ENCODE measurements around the gene PDXP. TPM values are rescaled to one million over a fixed set of nuclear protein-coding genes. Genes with fewer than 3 reads are reported as not detected.

Gene PDXP
- total and polyA plus RNA-seq, 2 of the 13 experiments (the other 11 are each of a cell fraction or from before 2014, with no cell fraction given), result 58.2 to 70.6 TPM

GRCh38 chr22:37697538-37697835 lies 39.0 kb downstream of the PDXP start (continued):
- no peak for TF ChIP-seq PBX2 (CRISPR knock-in tag; IDR thresholded peaks at IDR 0.05)
- no peak for TF ChIP-seq ZNF232 (CRISPR knock-in tag; IDR thresholded peaks at IDR 0.05; ENCODE audit: borderline replicate concordance)
- no peak for TF ChIP-seq NFIB (CRISPR knock-in tag; IDR thresholded peaks at IDR 0.05; ENCODE audit: borderline replicate concordance)
- TF ChIP-seq KDM5A (IDR thresholded peaks at IDR 0.05; ENCODE audit: borderline replicate concordance, low read length), result no peak
- TF ChIP-seq NFKBIZ (CRISPR knock-in tag; IDR thresholded peaks at IDR 0.05), result no peak
- no peak for TF ChIP-seq REPIN1 (CRISPR knock-in tag; IDR thresholded peaks at IDR 0.05; ENCODE audit: borderline replicate concordance, low read depth)

DNA sequence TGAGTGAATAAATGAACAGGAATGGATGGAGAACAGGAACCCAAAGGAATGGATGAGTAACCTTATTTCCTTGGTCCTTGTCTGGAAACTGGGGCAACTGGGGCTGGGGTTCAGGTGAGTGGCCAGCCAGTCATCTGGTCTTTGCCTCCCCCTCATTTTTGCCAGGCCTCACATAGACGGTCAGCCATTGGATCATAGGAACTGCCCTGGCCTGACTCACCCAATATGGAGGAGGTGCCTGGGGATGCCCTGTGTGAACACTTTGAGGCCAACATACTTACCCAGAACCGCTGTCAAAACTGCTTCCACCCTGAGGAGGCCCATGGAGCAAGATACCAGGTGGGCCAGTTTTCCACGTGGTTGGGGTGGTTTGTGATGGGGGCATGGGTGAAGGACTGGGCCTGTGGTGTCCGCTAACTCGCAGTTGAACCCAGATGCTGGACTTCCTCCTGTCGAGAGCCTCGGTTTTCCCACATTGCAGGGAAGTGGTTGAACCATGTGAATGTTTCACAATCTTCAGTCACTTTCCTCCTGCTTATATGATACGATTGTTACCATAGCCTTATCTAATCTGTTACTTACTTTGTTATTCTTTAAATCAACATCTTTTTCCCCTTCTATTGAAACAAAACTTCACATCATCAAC lies 42.7 kb downstream of the PDXP start:
- CTCF ChIA-PET (ENCODE audit: low intra/inter-chr PET ratio, low total read pairs), result no interaction called here
- H3K4me2 ChIP-seq (ENCODE audit: low read depth, low read length), result no peak overlapping the region
- in situ Hi-C loops (cut with HindIII; ENCODE audit: extremely low pct_ligation_motif_present, low pct_unique_long_range_greater_than_20kb) (no loop called here), intact Hi-C loops (cut with micrococcal nuclease; ENCODE audit: unreplicated experiment) (no loop called here)
- 92% methylated on average over 7 of the region's 8 CpGs for WGBS (ENCODE audit: low lambda C conversion rate)
- no peaks in the 10 kb centered on the region for H3K27me3 ChIP-seq (ENCODE audit: control insufficient read depth in 1 of 2, insufficient read depth in 2 of 2, low read length in 2 of 2)
- no peaks in the 10 kb centered on the region for H3K4me1 ChIP-seq (ENCODE audit: insufficient read depth, low read length)
- TF ChIP-seq ZUFSP (CRISPR knock-in tag; IDR thresholded peaks at IDR 0.05; ENCODE audit: borderline replicate concordance) (no peak), KLF11 (CRISPR knock-in tag; IDR thresholded peaks at IDR 0.05) (no peak), CHD2 (IDR thresholded peaks at IDR 0.05; ENCODE audit: low read depth, low read length) (no peak), ZNF33A (CRISPR knock-in tag; IDR thresholded peaks at IDR 0.05; ENCODE audit: borderline replicate concordance) (no peak), MLLT10 (CRISPR knock-in tag; IDR thresholded peaks at IDR 0.05) (no peak), ELF3 (CRISPR knock-in tag; IDR thresholded peaks at IDR 0.05) (no peak)
- no peak overlapping the region for H2AFZ ChIP-seq (ENCODE audit: low read length)
- no peak overlapping the region for H3K4me3 ChIP-seq (replicated peaks in 1 of 3; ENCODE audit: insufficient read depth in 1 of 3, low read depth in 2 of 3, low read length in 3 of 3)
- FAIRE-seq (no peak), ATAC-seq (no peak), DNase-seq (ENCODE audit: low spot score) (no peak)
- no peak overlapping the region for H3K9ac ChIP-seq (ENCODE audit: insufficient read depth, low read depth, low read length)
- POLR2A ChIA-PET, result no interaction called here
- H3K79me2 ChIP-seq (ENCODE audit: insufficient read depth, low read length), result no peaks in the 10 kb centered on the region
- H4K20me1 ChIP-seq (ENCODE audit: insufficient read depth, low read length), result no peaks in the 10 kb centered on the region
- no TSS peak for BruUV-seq (replicated peaks)
- H3K27ac ChIP-seq (ENCODE audit: extremely low read length, insufficient read depth, low read length), result no peak overlapping the region
- H3K36me3 ChIP-seq (replicated peaks in 1 of 2; ENCODE audit: control insufficient read depth in 1 of 2, insufficient read depth in 2 of 2, low read length in 2 of 2), result peaks cover 0 to 2% of the 10 kb centered on the region in 2 experiments; a peak in 1 of 5 replicates
- H3K9me3 ChIP-seq (ENCODE audit: low read length), result no peaks in the 10 kb centered on the region

Data from HepG2 (cell line).